COLO668 (cell line): ENCODE measurements around the gene SNX14.

Experiments used
- DNase-seq: peaks from one replicate; lab custom pipeline; 2025; ENCODE audit not compliant: unreplicated experiment; lab: John Stamatoyannopoulos, UW

The SNX14 gene

GRCh38 chr6:85465762-85466161, 127.9 kb downstream of the SNX14 start:
- no peak for DNase-seq

- no peak for DNase-seq
Observed at GRCh38 chr6:85464722-85465150, 128.9 kb downstream of the SNX14 start.

GRCh38 chr6:85464260-85464644, 129.4 kb downstream of the SNX14 start:
- DNase-seq = no peak

- no peak for DNase-seq
Observed at GRCh38 chr6:85463621-85464259, 129.9 kb downstream of the SNX14 start.

- DNase-seq = no peak
Observed at GRCh38 chr6:85462673-85463072, 131.0 kb downstream of the SNX14 start.

- no peak for DNase-seq
Observed at GRCh38 chr6:85461798-85462170, 131.9 kb downstream of the SNX14 start.

GRCh38 chr6:85460921-85461797, 132.5 kb downstream of the SNX14 start:
- DNase-seq = no peak

GRCh38 chr6:85460154-85460920, 133.3 kb downstream of the SNX14 start:
- no peak for DNase-seq

- no peak for DNase-seq
Observed at GRCh38 chr6:85459224-85459901, 134.3 kb downstream of the SNX14 start.

GRCh38 chr6:85458782-85459181, 134.9 kb downstream of the SNX14 start:
- no peak for DNase-seq

GRCh38 chr6:85458184-85458583, 135.5 kb downstream of the SNX14 start:
- DNase-seq = no peak

GRCh38 chr6:85456782-85457181, 136.9 kb downstream of the SNX14 start:
- no peak for DNase-seq
